H1 (cell line): Measurements from ENCODE around the gene KDSR. TPM values are rescaled to one million over a fixed set of nuclear protein-coding genes. Genes with fewer than 3 reads are reported as not detected.

Experiments
- CTCF ChIA-PET: fragments of 300-600 bp; sonication (Branson Sonifier 250); formaldehyde crosslinking; loops from one replicate; lab custom pipeline; 2021; ENCODE audit not compliant: partially characterized antibody; lab: Charles Lee
- POLR2A ChIA-PET: fragments of 300-600 bp; sonication (Branson Sonifier 250); formaldehyde crosslinking; loops from one replicate; lab custom pipeline; 2021; ENCODE audit warnings: inconsistent platforms; ENCODE audit not compliant: partially characterized antibody; lab: Charles Lee
- DNase-seq, 2 experiments: peaks; one replicate each; pipeline versions ENCODE4 v3.0.0 to v3.0.0-alpha.2; 2010 to 2022; ENCODE audit warnings: low spot score in 2 of 2, low read depth in 1 of 2, mixed read lengths in 1 of 2
- FAIRE-seq: peaks from 2 replicates; lab custom pipeline; 2011; peaks lifted over from hg19 to GRCh38; lab: Jason Lieb, UNC
- H2AFZ ChIP-seq: 2 replicates; pipeline ENCODE4 v1.8.1; 2012; ENCODE audit warnings: low read length, inconsistent platforms
- H2AK5ac ChIP-seq: 2 replicates; pipeline ENCODE4 v1.6.1; 2013; ENCODE audit warnings: low read depth, low read length
- H2BK120ac ChIP-seq: replicated peaks from 2 replicates; pipeline ENCODE3; 2013; ENCODE audit warnings: low read depth, low read length, inconsistent platforms
- H2BK12ac ChIP-seq: 2 replicates; pipeline ENCODE4 v1.6.1; 2013; ENCODE audit warnings: low read depth, low read length
- H2BK15ac ChIP-seq: 2 replicates; pipeline ENCODE4 v1.6.1; 2013; ENCODE audit warnings: low read length
- H2BK20ac ChIP-seq: 2 replicates; pipeline ENCODE4 v1.6.1; 2013; ENCODE audit warnings: low read length
- H2BK5ac ChIP-seq: 2 replicates; pipeline ENCODE4 v1.6.1; 2013; ENCODE audit warnings: low read depth, low read length
- H3K14ac ChIP-seq: 2 replicates; pipeline ENCODE4 v1.6.1; 2013; ENCODE audit warnings: inconsistent platforms; ENCODE audit not compliant: insufficient read length
- H3K18ac ChIP-seq: 2 replicates; pipeline ENCODE4 v1.6.1; 2013; ENCODE audit warnings: low read length; ENCODE audit errors: extremely low read depth
- H3K23ac ChIP-seq: 2 replicates; pipeline ENCODE4 v1.6.1; 2013; ENCODE audit warnings: inconsistent platforms; ENCODE audit not compliant: insufficient read length
- H3K23me2 ChIP-seq: 2 replicates; pipeline ENCODE4 v1.6.1; 2013; ENCODE audit warnings: low read depth, low read length
- H3K27ac ChIP-seq: 2 replicates; pipeline ENCODE4 v1.6.1; 2011; ENCODE audit warnings: low read depth, low read length, inconsistent platforms
- H3K27me3 ChIP-seq, 4 experiments: replicated peaks in 1 of 4; 1 replicate in 1 of 4; 2 replicates in 3 of 4; pipeline versions ENCODE4 v1.6.1 to v1.8.1; 2011 to 2013; ENCODE audit warnings: low read length in 3 of 4, mild to moderate bottlenecking in 3 of 4, inconsistent platforms in 2 of 4, mixed read lengths in 2 of 4, moderate library complexity in 1 of 4; ENCODE audit not compliant: control insufficient read depth in 3 of 4, insufficient read depth in 3 of 4; ENCODE audit errors: extremely low read depth in 1 of 4
- H3K36me3 ChIP-seq, 4 experiments: 2 replicates each; pipeline versions ENCODE4 v1.6.1 to v1.8.1; 2011 to 2013; ENCODE audit warnings: mild to moderate bottlenecking in 4 of 4, low read length in 3 of 4, moderate library complexity in 2 of 4, control low read depth in 1 of 4, inconsistent platforms in 1 of 4; ENCODE audit not compliant: insufficient read depth in 4 of 4, control insufficient read depth in 2 of 4
- H3K4ac ChIP-seq: replicated peaks from 2 replicates; pipeline ENCODE3; 2013; ENCODE audit warnings: low read length, low read depth, mixed read lengths, inconsistent platforms; ENCODE audit not compliant: insufficient read length
- H3K4me1 ChIP-seq, 4 experiments: replicated peaks in 1 of 4; 1 replicate in 1 of 4; 2 replicates in 3 of 4; pipeline versions ENCODE4 v1.6.1 to v1.8.1; 2011 to 2013; ENCODE audit warnings: low read length in 3 of 4, inconsistent platforms in 2 of 4, mixed read lengths in 1 of 4; ENCODE audit not compliant: insufficient read depth in 4 of 4, control insufficient read depth in 3 of 4
- H3K4me2 ChIP-seq, 2 experiments: 2 replicates each; pipeline versions ENCODE4 v1.6.1 to v1.8.1; 2011 to 2013; ENCODE audit warnings: low read depth in 2 of 2, low read length in 2 of 2, control low read depth in 1 of 2, inconsistent platforms in 1 of 2, mild to moderate bottlenecking in 1 of 2; ENCODE audit not compliant: insufficient read depth in 1 of 2
- H3K4me3 ChIP-seq, 4 experiments: fragments of 200-600, 300-600 bp in 1 of 4; sonication (generic), shearing (Covaris generic), sonication (Bioruptor Twin) in 1 of 4; 2 replicates each; pipeline versions ENCODE4 v1.5.1 to v1.8.1; 2011 to 2016; ENCODE audit warnings: low read length in 4 of 4, low read depth in 3 of 4, control low read depth in 2 of 4, inconsistent platforms in 2 of 4, mild to moderate bottlenecking in 2 of 4, mixed read lengths in 1 of 4, moderate library complexity in 1 of 4; ENCODE audit not compliant: insufficient read depth in 2 of 4; ENCODE audit errors: extremely low read depth in 1 of 4
- H3K56ac ChIP-seq: replicated peaks from 2 replicates; pipeline ENCODE3; 2013; ENCODE audit warnings: low read depth, mild to moderate bottlenecking, mixed read lengths, low read length, inconsistent platforms; ENCODE audit not compliant: insufficient read length
- H3K79me1 ChIP-seq: 2 replicates; pipeline ENCODE4 v1.6.1; 2013; ENCODE audit warnings: low read depth, low read length, control low read depth
- H3K79me2 ChIP-seq, 2 experiments: 2 replicates each; pipeline versions ENCODE4 v1.6.1 to v1.8.1; 2012 to 2013; ENCODE audit warnings: low read length in 2 of 2, mild to moderate bottlenecking in 2 of 2, inconsistent platforms in 1 of 2; ENCODE audit not compliant: insufficient read depth in 2 of 2, control insufficient read depth in 1 of 2
- H3K9ac ChIP-seq, 4 experiments: replicated peaks in 1 of 4; 1 replicate in 1 of 4; 2 replicates in 3 of 4; pipeline versions ENCODE4 v1.6.1 to v1.8.1; 2011 to 2013; ENCODE audit warnings: low read depth in 3 of 4, low read length in 3 of 4, control low read depth in 2 of 4, mild to moderate bottlenecking in 2 of 4, moderate library complexity in 2 of 4, inconsistent platforms in 1 of 4; ENCODE audit errors: extremely low read depth in 1 of 4
- H3K9me3 ChIP-seq, 2 experiments: 2 replicates each; pipeline versions ENCODE4 v1.6.1 to v1.8.1; 2012 to 2013; ENCODE audit warnings: mild to moderate bottlenecking in 2 of 2, moderate library complexity in 2 of 2, control low read depth in 1 of 2, inconsistent platforms in 1 of 2, low read depth in 1 of 2, low read length in 1 of 2, mixed read lengths in 1 of 2; ENCODE audit not compliant: insufficient read depth in 2 of 2
- H4K20me1 ChIP-seq, 2 experiments: replicated peaks in 1 of 2; 2 replicates each; pipeline versions ENCODE3 to v1.8.1; 2011 to 2013; ENCODE audit warnings: inconsistent platforms in 2 of 2, low read length in 2 of 2, mild to moderate bottlenecking in 1 of 2; ENCODE audit not compliant: insufficient read depth in 2 of 2, control insufficient read depth in 1 of 2
- H4K5ac ChIP-seq: 2 replicates; pipeline ENCODE4 v1.6.1; 2013; ENCODE audit warnings: low read length, low read depth, mixed read lengths, inconsistent platforms; ENCODE audit not compliant: insufficient read length
- H4K8ac ChIP-seq: 2 replicates; pipeline ENCODE4 v1.8.0; 2013; ENCODE audit warnings: mild to moderate bottlenecking, moderate library complexity, low read length, inconsistent platforms; ENCODE audit not compliant: insufficient read depth; ENCODE audit errors: extremely low read depth
- H4K91ac ChIP-seq: replicated peaks from 2 replicates; pipeline ENCODE3; 2013; ENCODE audit warnings: low read length, mixed read lengths, inconsistent platforms; ENCODE audit not compliant: insufficient read length
- BACH1 ChIP-seq: IDR thresholded peaks from 2 replicates; pipeline ENCODE4 v1.6.1; 2012; ENCODE audit warnings: low read length, improper control_type of control experiment
- CBX8 ChIP-seq: fragments of 300-800, 300-1000 bp; sonication (generic); IDR thresholded peaks from 2 replicates; pipeline ENCODE4 v1.7.1; 2016; ENCODE audit warnings: low read depth, low read length, borderline replicate concordance
- CTBP2 ChIP-seq: IDR thresholded peaks from 2 replicates; pipeline ENCODE4 v1.7.0; 2011; ENCODE audit warnings: borderline replicate concordance, mild to moderate bottlenecking, moderate library complexity, mixed read lengths, low read length; ENCODE audit not compliant: insufficient read depth, insufficient read length
- FOSL1 ChIP-seq: IDR thresholded peaks from 2 replicates; pipeline ENCODE4 v1.6.1; 2011; ENCODE audit warnings: mild to moderate bottlenecking, low read depth, low read length, moderate library complexity; ENCODE audit not compliant: insufficient read depth
- HDAC2 ChIP-seq, 2 experiments: fragments of 300-600 bp in 1 of 2; sonication (generic) in 1 of 2; IDR thresholded peaks; 2 replicates each; pipeline ENCODE4 v1.6.1; 2011 to 2012; ENCODE audit warnings: low read depth in 2 of 2, low read length in 2 of 2, mild to moderate bottlenecking in 2 of 2, moderate library complexity in 2 of 2, borderline replicate concordance in 1 of 2, inconsistent platforms in 1 of 2
- NRF1 ChIP-seq: IDR thresholded peaks from 2 replicates; pipeline ENCODE4 v1.6.1; 2011; ENCODE audit warnings: mild to moderate bottlenecking, low read depth, low read length, improper control_type of control experiment
- POLR2AphosphoS5 ChIP-seq: IDR thresholded peaks from 2 replicates; pipeline ENCODE4 v1.6.1; 2011; ENCODE audit warnings: low read depth, low read length
- RAD21 ChIP-seq, 2 experiments: IDR thresholded peaks in 1 of 2; conservative IDR thresholded peaks in 1 of 2; 2 replicates each; pipeline ENCODE4 v1.6.1; 2011; ENCODE audit warnings: low read depth in 2 of 2, low read length in 2 of 2, improper control_type of control experiment in 1 of 2, inconsistent platforms in 1 of 2, mild to moderate bottlenecking in 1 of 2, moderate library complexity in 1 of 2
- RBBP5 ChIP-seq: IDR thresholded peaks from 2 replicates; pipeline ENCODE4 v1.7.1; 2012; ENCODE audit warnings: low read depth, mild to moderate bottlenecking, inconsistent platforms, low read length, moderate library complexity, borderline replicate concordance
- RFX5 ChIP-seq: IDR thresholded peaks from 2 replicates; pipeline ENCODE4 v1.6.1; 2011; ENCODE audit warnings: low read depth, low read length, improper control_type of control experiment, borderline replicate concordance
- SP4 ChIP-seq: IDR thresholded peaks from 2 replicates; pipeline ENCODE4 v1.6.1; 2012; ENCODE audit warnings: low read length, inconsistent platforms
- USF2 ChIP-seq: IDR thresholded peaks from 2 replicates; pipeline ENCODE4 v1.6.1; 2011; ENCODE audit warnings: low read length, improper control_type of control experiment
- WGBS, 2 experiments: shearing (Covaris generic) in 1 of 2; methylation state at CpG; one replicate each; pipeline versions ENCODE4 v1.1.6 to v1.1.7; 2013 to 2015; ENCODE audit warnings: low lambda C conversion rate in 2 of 2, mixed read lengths in 2 of 2, inconsistent platforms in 1 of 2, low coverage in 1 of 2, missing lambda C conversion rate in 1 of 2; ENCODE audit not compliant: insufficient replicate concordance in 2 of 2, insufficient coverage in 1 of 2, insufficient read length in 1 of 2; ENCODE audit errors: extremely low coverage in 1 of 2, missing lambda C conversion rate in 1 of 2; 5-methylcytosine and 5-hydroxymethylcytosine counted together
- polyA plus RNA-seq, 7 experiments: library from polyadenylated mRNA; depleted of rRNA in 3 of 7; stranded (reverse) in 5 of 7; unstranded in 2 of 7; fragments of >200 nt in 5 of 7; fragments of 200-250 nt in 2 of 7; gene quantifications; 1 replicate in 5 of 7; 2 replicates in 1 of 7; 4 replicates in 1 of 7; pipeline versions ENCODE4 v1.2.1 to v1.2.3, GENCODE V29; 2011 to 2013; ENCODE audit warnings: missing spikeins in 2 of 7, mixed read lengths in 2 of 7
- total RNA-seq: library from RNA; stranded (reverse); fragmentation: NEBNext Ultra II Directional; extraction: Animal tissue kit (Norgen Biotek cat#: 25700); gene quantifications from 2 replicates; pipeline ENCODE4 v1.2.1, GENCODE V29; 2021

KDSR gene
- total and polyA plus RNA-seq, 2 of the 8 experiments (the other 6 are each of a cell fraction or from before 2014, with no cell fraction given) = 12.4 to 50.5 TPM

- Histone ChIP-seq H4K91ac (no peak overlapping the region), H3K79me2 (peaks cover 0 to 33% of the 10 kb centered on the region in 2 experiments; a peak in 2 of 4 replicates), H2BK12ac (no peak overlapping the region), H2BK15ac (no peak overlapping the region), H4K8ac (no peak overlapping the region), H3K27ac (no peak overlapping the region), H3K18ac (no peak overlapping the region), H4K5ac (no peak overlapping the region), H3K4me3 (no peak overlapping the region), H3K9ac (no peak overlapping the region), H2AK5ac (no peak overlapping the region), H3K4me1 (no peaks in the 10 kb centered on the region), H3K23ac (no peak overlapping the region), H3K36me3 (peaks cover 5 to 49% (median 27%) of the 10 kb centered on the region in 4 experiments), H3K4me2 (no peak overlapping the region), H2BK120ac (no peak overlapping the region), H3K27me3 (no peaks in the 10 kb centered on the region), H3K23me2 (no peaks in the 10 kb centered on the region), H2BK5ac (no peak overlapping the region), H3K4ac (no peak overlapping the region), H3K14ac (no peak overlapping the region), H2BK20ac (no peak overlapping the region), H3K9me3 (no peaks in the 10 kb centered on the region), H2AFZ (no peak overlapping the region), H3K79me1 (0 out of 2 replicates have a peak, but pooled peaks cover 5% of the 10 kb centered on the region), H4K20me1 (no peaks in the 10 kb centered on the region), H3K56ac (no peak overlapping the region)
- 97% methylated on average over 4 of the region's 4 CpGs; no CpG with 5 or more reads in 1 of the 2 experiments for WGBS, 2 experiments
- DNase-seq = no peak
- CTCF ChIA-PET = interaction anchor here (0.6 to 3.4 kb wide), 7 partner anchors 11 to 87 kb away, joined by 3 to 15 read pairs (median 5); partner anchors contain the start of gene VPS4B
- FAIRE-seq = no peak
- POLR2A ChIA-PET = no interaction called here
- TF ChIP-seq RBBP5 (no peak), SP4 (no peak), RFX5 (no peak), USF2 (no peak), POLR2AphosphoS5 (no peak), FOSL1 (no peak), CTBP2 (no peak), RAD21 (IDR thresholded peaks at IDR 0.05 in 1 of 2, conservative IDR thresholded peaks at IDR 0.05 in 1 of 2; ENCODE audit: low read depth in 2 of 2, low read length in 2 of 2) (no peak), BACH1 (no peak), HDAC2 (IDR thresholded peaks at IDR 0.05; ENCODE audit: borderline replicate concordance in 1 of 2, low read depth in 2 of 2, low read length in 2 of 2) (no peak), CBX8 (no peak), NRF1 (no peak)
Observed at GRCh38 chr18:63410792-63411191, 43.8 kb upstream of the KDSR start.
